IMR-90 (cell line): ENCODE data around the gene MS4A18. TPM values are rescaled to one million over a fixed set of nuclear protein-coding genes. Genes with fewer than 3 reads are reported as not detected.

ENCODE experiments used
- ATAC-seq: fragments of 200-7000 bp; cut with Tn5 transposase; 2 replicates; pipeline ENCODE4 v1.9.1; 2020; ENCODE audit warnings: low read depth, mild to moderate bottlenecking, moderate library complexity
- BruUV-seq: library from RNA; stranded (reverse); fragments of 400-500 nt; replicated peaks from 2 replicates; lab custom pipeline; 2021; lab: Mats Ljungman, UMichigan
- CTCF ChIA-PET: fragments of 300-600 bp; formaldehyde crosslinking; extraction: SDS; loops from one replicate; lab custom pipeline; 2021; ENCODE audit warnings: antibody characterized with exemption; lab: Yijun Ruan, JAX
- POLR2A ChIA-PET: fragments of 300-600 bp; sonication (Branson Sonifier 250); formaldehyde crosslinking; loops from one replicate; lab custom pipeline; 2022; ENCODE audit warnings: antibody characterized with exemption; ENCODE audit not compliant: unreplicated experiment; lab: Charles Lee
- DNase-seq: peaks from one replicate; pipeline ENCODE4 v3.0.0; 2013
- H2AFZ ChIP-seq: replicated peaks from 2 replicates; pipeline ENCODE3; 2013; ENCODE audit warnings: low read length, mild to moderate bottlenecking; ENCODE audit not compliant: poor library complexity
- H2AK5ac ChIP-seq: 2 replicates; pipeline ENCODE4 v1.6.1; 2013; ENCODE audit warnings: low read depth, low read length, inconsistent platforms
- H2AK9ac ChIP-seq: replicated peaks from 2 replicates; pipeline ENCODE3; 2013; ENCODE audit warnings: mild to moderate bottlenecking, low read depth, low read length, moderate library complexity; ENCODE audit not compliant: poor library complexity
- H2BK120ac ChIP-seq: 2 replicates; pipeline ENCODE4 v1.6.1; 2013; ENCODE audit warnings: low read depth, low read length, inconsistent platforms
- H2BK15ac ChIP-seq: 3 replicates; pipeline ENCODE4 v1.6.1; 2013; ENCODE audit warnings: low read depth, low read length, inconsistent platforms
- H2BK20ac ChIP-seq: 2 replicates; pipeline ENCODE4 v1.6.1; 2013; ENCODE audit warnings: low read depth, mild to moderate bottlenecking, inconsistent platforms, low read length, moderate library complexity
- H2BK5ac ChIP-seq: 2 replicates; pipeline ENCODE4 v1.6.1; 2013; ENCODE audit warnings: mild to moderate bottlenecking, low read depth, low read length, inconsistent platforms; ENCODE audit not compliant: poor library complexity, severe bottlenecking
- H3K14ac ChIP-seq: replicated peaks from 2 replicates; pipeline ENCODE4 v1.6.1; 2013; ENCODE audit warnings: low read depth, low read length, inconsistent platforms
- H3K18ac ChIP-seq: 2 replicates; pipeline ENCODE4 v1.6.1; 2013; ENCODE audit warnings: low read depth, low read length, control low read depth
- H3K23ac ChIP-seq: 2 replicates; pipeline ENCODE4 v1.6.1; 2013; ENCODE audit warnings: low read depth, low read length, inconsistent platforms
- H3K27ac ChIP-seq: 2 replicates; pipeline ENCODE4 v1.5.1; 2013; ENCODE audit warnings: mild to moderate bottlenecking, control low read depth, low read length; ENCODE audit not compliant: insufficient read depth
- H3K27me3 ChIP-seq: 2 replicates; pipeline ENCODE4 v1.6.1; 2013; ENCODE audit warnings: low read length; ENCODE audit not compliant: control insufficient read depth, insufficient read depth
- H3K36me3 ChIP-seq: 2 replicates; pipeline ENCODE4 v1.6.1; 2013; ENCODE audit warnings: low read length, mixed read lengths; ENCODE audit not compliant: control insufficient read depth, insufficient read depth
- H3K4ac ChIP-seq: 2 replicates; pipeline ENCODE4 v1.6.1; 2013; ENCODE audit warnings: low read depth, low read length, inconsistent platforms
- H3K4me1 ChIP-seq: 2 replicates; pipeline ENCODE4 v1.6.1; 2013; ENCODE audit warnings: low read length, mixed read lengths; ENCODE audit not compliant: control insufficient read depth, insufficient read depth
- H3K4me2 ChIP-seq: 2 replicates; pipeline ENCODE4 v1.6.1; 2013; ENCODE audit warnings: low read depth, mild to moderate bottlenecking, control low read depth, low read length, moderate library complexity
- H3K4me3 ChIP-seq: 2 replicates; pipeline ENCODE4 v1.5.1; 2013; ENCODE audit warnings: low read depth, mild to moderate bottlenecking, control low read depth, low read length, moderate library complexity; ENCODE audit not compliant: insufficient read depth
- H3K56ac ChIP-seq: 2 replicates; pipeline ENCODE4 v1.6.1; 2013; ENCODE audit warnings: low read length, inconsistent platforms; ENCODE audit not compliant: insufficient read depth; ENCODE audit errors: extremely low read depth
- H3K79me1 ChIP-seq, 2 experiments: 2 replicates each; pipeline ENCODE4 v1.6.1; 2013; ENCODE audit warnings: low read length in 2 of 2, inconsistent platforms in 1 of 2, low read depth in 1 of 2
- H3K9ac ChIP-seq: 2 replicates; pipeline ENCODE4 v1.6.1; 2013; ENCODE audit warnings: low read depth, low read length, control low read depth
- H3K9me1 ChIP-seq: 2 replicates; pipeline ENCODE4 v1.6.1; 2013; ENCODE audit warnings: low read length, inconsistent platforms; ENCODE audit not compliant: insufficient read depth
- H3K9me3 ChIP-seq: 2 replicates; pipeline ENCODE4 v1.6.1; 2013; ENCODE audit warnings: low read length; ENCODE audit not compliant: control insufficient read depth, insufficient read depth
- H4K20me1 ChIP-seq: 2 replicates; pipeline ENCODE4 v1.6.1; 2013; ENCODE audit warnings: low read length, inconsistent platforms; ENCODE audit not compliant: insufficient read depth
- H4K5ac ChIP-seq: 2 replicates; pipeline ENCODE4 v1.6.1; 2013; ENCODE audit warnings: mild to moderate bottlenecking, low read depth, low read length, control low read depth
- H4K8ac ChIP-seq, 2 experiments: 2 replicates each; pipeline ENCODE4 v1.6.1; 2013; ENCODE audit warnings: low read depth in 2 of 2, low read length in 2 of 2, control low read depth in 1 of 2, inconsistent platforms in 1 of 2
- H4K91ac ChIP-seq: 2 replicates; pipeline ENCODE4 v1.6.1; 2013; ENCODE audit warnings: low read depth, low read length, inconsistent platforms; ENCODE audit not compliant: insufficient read depth
- MXI1 ChIP-seq: IDR thresholded peaks from 2 replicates; pipeline ENCODE4 v1.6.1; 2012; ENCODE audit warnings: low read depth, mild to moderate bottlenecking, low read length, moderate library complexity, borderline replicate concordance
- WGBS, 2 experiments: methylation state at CpG; one replicate each; pipeline versions ENCODE4 v1.1.5 to v1.1.7; 2013; ENCODE audit warnings: missing lambda C conversion rate in 2 of 2; ENCODE audit not compliant: insufficient read length in 1 of 2; ENCODE audit errors: extremely low coverage in 2 of 2; 5-methylcytosine and 5-hydroxymethylcytosine counted together
- dilution Hi-C: fragments of 300-500 bp; cut with HindIII; formaldehyde crosslinking; loops from one replicate; pipeline ENCODE4 v1.14.3; 2018; ENCODE audit warnings: low sequenced_read_pairs; ENCODE audit not compliant: unreplicated experiment
- in situ Hi-C: fragments of 300-500 bp; cut with MboI; formaldehyde crosslinking; loops from 3 replicates; pipeline ENCODE4 v1.14.3; 2019; ENCODE audit warnings: low sequenced_read_pairs, inconsistent platforms, mixed read lengths
- intact Hi-C: fragments of 100-400 bp; cut with micrococcal nuclease; formaldehyde crosslinking; loops from 2 replicates; pipeline ENCODE4 v1.10.0; 2022
- polyA plus RNA-seq, 3 experiments: library from polyadenylated mRNA; depleted of rRNA; stranded (reverse); fragments of >200 nt; gene quantifications; 2 replicates each; pipeline ENCODE4 v1.2.3, GENCODE V29; 2012; ENCODE audit warnings: low replicate concordance in 1 of 3
- total RNA-seq: library from RNA; depleted of rRNA; stranded (reverse); fragments of >200 nt; gene quantifications from 2 replicates; pipeline ENCODE4 v1.2.3, GENCODE V29; 2012

The MS4A18 gene
- total and polyA plus RNA-seq, 2 of the 4 experiments (the other 2 are of a cell fraction), result not detected

DNA sequence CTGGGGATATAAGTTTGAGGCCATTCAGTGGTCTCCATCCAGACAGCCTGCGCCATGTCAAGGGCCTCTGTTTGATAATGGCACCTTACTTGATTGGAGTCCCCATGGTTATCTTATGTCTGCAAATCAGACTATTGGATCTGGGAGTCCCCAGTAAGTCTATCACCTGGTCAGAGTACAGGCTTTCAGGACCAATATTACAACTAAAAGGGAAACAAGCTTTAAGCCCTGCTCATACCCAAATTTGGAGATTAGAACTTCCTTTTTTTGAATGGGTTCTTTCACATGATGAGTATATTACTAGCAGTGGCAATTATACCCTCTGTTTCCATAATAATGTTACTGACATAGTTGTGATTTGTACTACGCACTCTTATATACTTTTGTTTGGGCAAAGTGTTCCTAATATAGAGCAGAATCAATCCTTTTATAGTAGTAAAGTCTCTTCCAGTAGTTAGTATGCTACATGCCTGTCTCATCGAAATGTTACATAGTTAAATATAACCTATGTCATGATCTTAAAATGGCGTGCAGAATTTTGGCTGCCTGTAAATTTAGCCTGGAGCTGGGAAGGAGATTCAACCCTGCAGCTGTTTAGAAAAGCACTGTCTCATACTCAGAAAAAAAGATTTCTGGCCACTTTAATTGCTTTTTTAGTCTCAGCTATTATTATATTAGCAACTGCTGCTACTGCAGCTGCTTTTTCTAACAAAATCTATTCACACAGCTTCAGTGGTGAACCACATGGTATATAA is 37.1 kb downstream of the MS4A18 start:
- H3K56ac ChIP-seq, result no peak overlapping the region
- intact Hi-C loops, result no loop called here
- H3K36me3 ChIP-seq, result no peaks in the 10 kb centered on the region
- no peak overlapping the region for H4K8ac ChIP-seq
- H3K9me3 ChIP-seq, result no peaks in the 10 kb centered on the region
- no CpG with 5 or more reads among the region's 4 CpGs for WGBS, 2 experiments
- no peaks in the 10 kb centered on the region for H3K4me1 ChIP-seq
- no peak overlapping the region for H3K27ac ChIP-seq
- no peak overlapping the region for H3K4ac ChIP-seq
- DNase-seq, result no peak
- no peak overlapping the region for H2BK15ac ChIP-seq
- H2BK120ac ChIP-seq, result no peak overlapping the region
- no peaks in the 10 kb centered on the region for H4K20me1 ChIP-seq
- H3K27me3 ChIP-seq, result peaks cover 4% of the 10 kb centered on the region
- no peaks in the 10 kb centered on the region for H3K79me1 ChIP-seq
- H3K4me2 ChIP-seq, result no peak overlapping the region
- H4K5ac ChIP-seq, result no peak overlapping the region
- H3K23ac ChIP-seq, result no peak overlapping the region
- no peak overlapping the region for H4K91ac ChIP-seq
- no TSS peak for BruUV-seq
- no peaks in the 10 kb centered on the region for H3K9me1 ChIP-seq
- no peak overlapping the region for H3K14ac ChIP-seq
- TF ChIP-seq MXI1, result no peak
- H3K4me3 ChIP-seq, result no peak overlapping the region
- no peak overlapping the region for H2BK20ac ChIP-seq
- H2AK9ac ChIP-seq, result no peak overlapping the region
- no peak overlapping the region for H2BK5ac ChIP-seq
- in situ Hi-C loops, result no loop called here
- no peak overlapping the region for H3K18ac ChIP-seq
- POLR2A ChIA-PET, result no interaction called here
- no peak overlapping the region for H3K9ac ChIP-seq
- CTCF ChIA-PET, result no interaction called here
- no peak for ATAC-seq
- H2AK5ac ChIP-seq, result no peak overlapping the region
- dilution Hi-C loops, result no loop called here
- no peak overlapping the region for H2AFZ ChIP-seq
